Heart left ventricle (tissue), 13 donors: Measurements from ENCODE around the gene CES2.
"Not testable (repeated sequence)": the region's sequence is repeated elsewhere in the genome, so short reads cannot be mapped to it uniquely, and the experiment has no call there.

Experiments
- CTCF ChIP-seq, 12 donors: fragments of 200-600 bp; sonication (generic) in 4 of 12; IDR thresholded peaks; one replicate each; pipeline versions ENCODE4 v1.5.0 to v1.8.0; 2018 to 2022; ENCODE audit warnings: antibody characterized with exemption in 12 of 12, mild to moderate bottlenecking in 5 of 12
- POLR2A ChIP-seq, 2 donors: fragments of 450-650 bp; IDR thresholded peaks; one replicate each; pipeline ENCODE4 v1.6.1; 2017; ENCODE audit warnings: antibody characterized with exemption in 2 of 2, mild to moderate bottlenecking in 2 of 2, moderate library complexity in 2 of 2
- donor health status: ischemic (EF 13 %, LVEDD 7.1; RV severe dilation, severe dysfunction).
- donor health status: DM: no; HTN: yes; CAD: no.
- donor health status: DM: no; HTN: no; CAD: no.
- donor health status: ischemic (EF 25% LVEDD 6.9; RV normal size, moderate dysfunction).
- donor health status: ischemic (EF 25% LVEDD 5.7; RV mildly dilated, moderate dysfunction).
- donor health status: ischemic (EF 35%, LVEDD 5.7; RV mildly dilated, moderate dysfunction).
- donor health status: nonischemic (EF 11% LVEDD 7.7; RV severe dilation, severe dysfunction).
- donor health status: DM: yes; HTN: yes; CAD: no.
- donor health status: PGD.
- donor health status: ischemic (EF 29% LVEDD 5.4; RV normal size, mild dysfunction).
- donor health status: nonischemic (EF 23%, LVEDD 6.1; RV moderate dilation, normal function).

GRCh38 chr16:66944971-66945370 lies 9.7 kb downstream of the CES2 start:
- not testable (repeated sequence) for TF ChIP-seq CTCF, POLR2A (IDR thresholded peaks at IDR 0.05)
